GM12875 (cell line): ENCODE results near the gene LRRC8C.

Source experiments
- H3K4me3 ChIP-seq: one replicate; pipeline ENCODE4 v1.5.1; 2011; ENCODE audit warnings: low read depth, low read length, control low read depth
- CTCF ChIP-seq: IDR thresholded peaks from 2 replicates; pipeline ENCODE4 v1.5.1; 2011; ENCODE audit warnings: low read depth, mild to moderate bottlenecking, control low read depth, inconsistent platforms, low read length, moderate library complexity, borderline replicate concordance; ENCODE audit not compliant: insufficient read depth

The LRRC8C gene

GRCh38 chr1:89635825-89636815 is 3.2 kb downstream of the LRRC8C start:
- H3K4me3 ChIP-seq, result no peak overlapping the region
- TF ChIP-seq CTCF, result no peak

GRCh38 chr1:89637496-89637895 is 4.6 kb downstream of the LRRC8C start:
- TF ChIP-seq CTCF, result no peak
- no peak overlapping the region for H3K4me3 ChIP-seq

- TF ChIP-seq CTCF, result no peak
- no peak overlapping the region for H3K4me3 ChIP-seq
Measured at GRCh38 chr1:89640440-89640839, 7.5 kb downstream of the LRRC8C start.

- H3K4me3 ChIP-seq, result no peak overlapping the region
- TF ChIP-seq CTCF, result no peak
Measured at GRCh38 chr1:89641781-89642180, 8.9 kb downstream of the LRRC8C start.

- TF ChIP-seq CTCF, result no peak
- H3K4me3 ChIP-seq, result no peak overlapping the region
Measured at GRCh38 chr1:89643577-89643976, 10.7 kb downstream of the LRRC8C start.

GRCh38 chr1:89644119-89644814 is 11.3 kb downstream of the LRRC8C start:
- no peak overlapping the region for H3K4me3 ChIP-seq
- no peak for TF ChIP-seq CTCF
